Erythroblast (primary cell): ENCODE data around the gene OSBP2.

Experiments used
- GATA1 ChIP-seq: IDR thresholded peaks from 2 replicates; pipeline ENCODE4 v1.6.1; 2011; ENCODE audit warnings: low read depth, mild to moderate bottlenecking, control low read depth, low read length, moderate library complexity
- POLR2A ChIP-seq: IDR thresholded peaks from 2 replicates; pipeline ENCODE4 v1.6.1; 2011; ENCODE audit warnings: mild to moderate bottlenecking, low read length

- TF ChIP-seq POLR2A = no peak
- TF ChIP-seq GATA1 = no peak
These were observed 9.5 kb upstream of the OSBP2 start for GRCh38 chr22:30685178-30685577.
